ENCODE data around the gene ABHD4.
"Not testable (repeated sequence)": the region's sequence is repeated elsewhere in the genome, so short reads cannot be mapped to it uniquely, and the experiment has no call there.

Gene ABHD4

GRCh38 chr14:22561661-22562579 is 36.2 kb upstream of the ABHD4 start:
- peak; percentile 71 to 81 for DNase-seq

DNA sequence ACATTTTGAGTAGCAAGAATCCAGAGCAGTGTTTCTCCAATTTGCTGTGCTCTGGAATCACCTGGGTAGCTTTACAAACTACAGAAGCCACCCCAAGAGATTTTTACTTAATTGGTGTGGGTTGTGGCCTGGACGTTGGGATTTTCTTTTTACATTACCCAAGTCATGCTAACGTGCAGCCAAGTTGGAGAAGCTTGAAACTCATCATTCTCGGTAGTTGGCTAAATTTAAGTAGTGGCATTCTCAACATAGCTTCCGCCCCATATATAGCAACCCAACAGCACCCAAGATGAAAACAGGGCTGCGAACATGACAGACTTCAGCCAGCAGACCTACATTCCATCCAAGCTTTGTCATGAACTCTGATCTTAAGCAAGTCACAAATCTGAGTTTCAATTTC is 34.1 kb upstream of the ABHD4 start:
- no peak for DNase-seq

DNA sequence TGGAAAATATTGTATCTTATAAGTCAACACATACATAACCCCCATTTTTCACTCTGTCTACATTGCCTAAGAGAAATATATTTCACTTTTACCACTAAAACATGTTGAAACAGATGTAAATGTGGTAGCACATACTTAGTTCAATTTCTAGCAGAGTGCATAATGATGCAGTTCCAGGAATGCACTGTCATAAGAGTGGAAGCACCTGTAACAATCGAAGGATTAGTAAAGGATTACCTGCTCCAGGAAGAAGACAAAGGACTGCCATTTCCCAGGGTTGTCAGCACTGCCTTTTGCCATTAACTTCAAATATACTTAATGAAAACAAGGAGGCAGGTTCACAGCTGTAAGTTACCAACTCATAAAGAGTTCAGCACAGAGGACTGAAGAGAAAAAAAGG is 33.6 kb upstream of the ABHD4 start:
- no peak for DNase-seq

- DNase-seq, result no peak
Observed at GRCh38 chr14:22565391-22565945, 32.6 kb upstream of the ABHD4 start.

DNA sequence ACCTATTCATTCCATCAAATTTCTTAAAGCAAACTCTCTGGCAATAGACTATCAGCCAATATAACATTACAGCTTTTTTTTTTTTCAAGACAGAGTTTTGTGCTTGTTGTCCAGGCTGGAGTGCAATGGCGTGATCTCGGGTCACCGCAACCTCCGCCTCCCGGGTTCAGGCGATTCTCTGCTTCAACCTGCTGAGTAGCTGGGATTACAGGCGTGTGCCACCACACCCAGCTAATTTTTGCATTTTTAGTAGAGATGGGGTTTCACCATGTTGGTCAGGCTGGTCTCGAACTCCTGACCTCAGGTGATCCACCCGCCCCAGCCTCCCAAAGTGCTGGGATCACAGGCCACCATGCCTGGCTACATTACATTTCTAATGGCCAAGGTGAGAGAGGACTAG is 31.8 kb upstream of the ABHD4 start:
- DNase-seq, result not testable (repeated sequence)

DNA sequence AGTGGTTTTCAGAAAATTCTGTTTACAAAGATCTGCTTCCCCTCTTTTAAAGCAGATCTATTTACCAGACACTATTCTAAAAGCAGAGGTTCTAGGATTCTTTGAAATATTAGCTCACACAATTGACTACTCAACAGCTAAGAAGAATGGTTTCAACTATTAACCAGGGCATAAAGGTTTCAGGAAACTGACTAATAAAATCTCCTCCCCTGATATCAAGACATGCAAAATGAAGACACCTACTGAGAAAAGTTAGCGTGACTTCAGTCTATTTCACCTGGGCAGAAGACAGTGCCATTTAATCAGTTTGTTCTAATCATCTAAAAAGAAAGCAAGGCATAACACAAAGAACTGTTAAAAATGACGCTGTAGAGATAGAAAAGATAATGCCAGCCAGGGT is 31.3 kb upstream of the ABHD4 start:
- no peak for DNase-seq

GRCh38 chr14:22567437-22567836 is 30.7 kb upstream of the ABHD4 start:
- DNase-seq, result no peak

DNA sequence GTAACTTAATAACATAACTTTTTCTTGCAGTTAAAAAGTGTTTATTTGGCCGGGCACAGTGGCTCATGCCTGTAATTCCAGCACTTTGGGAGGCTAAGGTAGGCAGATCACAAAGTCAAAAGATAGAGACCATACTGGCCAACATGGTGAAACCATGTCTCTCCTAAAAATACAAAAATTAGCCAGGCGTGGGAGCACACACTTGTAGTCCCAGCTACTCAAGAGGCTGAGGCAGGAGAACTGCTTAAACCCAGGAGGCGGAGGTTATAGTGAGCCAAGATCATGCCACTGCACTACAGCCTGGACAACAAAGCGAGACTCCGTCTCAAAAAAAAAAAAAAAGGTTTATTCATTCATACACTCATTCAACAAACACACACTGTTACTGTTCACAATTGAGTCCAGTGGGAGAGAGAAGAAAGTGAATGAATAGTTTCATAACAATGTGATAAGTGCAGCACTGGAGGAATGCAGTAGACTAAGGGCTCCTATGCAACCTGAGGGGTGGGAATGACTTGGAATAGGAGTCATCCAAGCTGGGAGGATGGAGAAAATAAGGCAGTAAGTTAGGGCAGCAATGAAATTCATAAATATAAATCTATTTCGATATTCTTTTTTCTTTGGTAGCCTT is 28.9 kb upstream of the ABHD4 start:
- no peak for DNase-seq

DNA sequence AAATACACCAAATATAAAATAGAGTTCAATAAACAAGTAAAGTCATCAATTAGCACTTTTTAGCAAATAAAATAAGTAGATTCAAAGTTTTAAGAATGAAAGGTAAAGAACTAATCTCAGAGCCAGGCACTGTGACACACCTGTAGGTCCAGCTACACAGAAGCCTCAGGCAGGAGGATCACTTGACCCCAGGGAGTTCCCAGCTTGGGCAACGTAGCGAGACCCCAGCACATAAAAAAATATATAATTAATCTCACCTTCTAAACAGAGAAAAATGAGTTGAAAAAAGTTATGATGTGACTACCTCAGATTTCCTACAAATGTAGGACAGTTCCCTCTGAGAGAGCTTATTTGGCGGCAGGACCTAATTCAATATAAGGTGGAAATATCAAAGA is 28.4 kb upstream of the ABHD4 start:
- DNase-seq, result no peak

DNA sequence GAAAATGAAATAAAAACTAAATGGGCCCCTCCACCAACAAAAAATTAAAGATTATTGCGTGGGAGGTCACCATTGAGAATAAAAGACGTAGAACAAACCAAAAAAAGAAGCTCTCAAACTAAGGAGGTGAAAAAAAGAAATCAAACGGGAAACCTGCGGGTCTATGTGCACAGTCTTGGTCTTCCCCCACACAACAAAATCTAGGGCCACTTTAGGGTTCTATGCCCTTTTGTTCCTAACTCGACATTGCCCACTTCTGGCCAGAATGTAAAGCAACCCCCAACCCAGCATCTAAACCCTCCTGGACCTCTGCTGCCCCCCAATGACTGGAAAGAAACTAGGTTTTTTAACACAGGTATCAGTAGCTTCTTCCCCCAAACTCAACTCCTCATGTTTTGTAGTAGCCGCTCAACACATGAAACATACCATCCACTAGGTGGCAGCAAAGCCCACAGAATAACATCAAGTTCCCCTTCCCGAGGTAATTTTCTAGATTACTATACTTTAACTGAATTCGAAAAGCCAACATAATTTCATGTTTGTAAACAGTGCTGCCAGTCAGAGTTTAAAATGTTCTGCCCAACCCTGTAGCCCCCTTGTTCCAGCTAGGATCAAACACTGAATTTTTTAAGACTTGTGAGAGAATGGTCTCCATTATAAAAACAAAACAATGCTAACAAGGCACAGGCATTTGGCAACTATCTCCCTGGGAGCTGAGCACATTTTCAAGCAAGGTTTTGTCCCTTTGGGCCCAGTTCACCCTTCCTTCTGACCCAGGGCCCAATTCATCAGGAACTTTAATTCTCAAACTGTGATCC is 27.8 kb upstream of the ABHD4 start:
- DNase-seq, result peak; percentile 88 to 89

GRCh38 chr14:22572562-22573058 is 25.5 kb upstream of the ABHD4 start:
- DNase-seq, result no peak

DNA sequence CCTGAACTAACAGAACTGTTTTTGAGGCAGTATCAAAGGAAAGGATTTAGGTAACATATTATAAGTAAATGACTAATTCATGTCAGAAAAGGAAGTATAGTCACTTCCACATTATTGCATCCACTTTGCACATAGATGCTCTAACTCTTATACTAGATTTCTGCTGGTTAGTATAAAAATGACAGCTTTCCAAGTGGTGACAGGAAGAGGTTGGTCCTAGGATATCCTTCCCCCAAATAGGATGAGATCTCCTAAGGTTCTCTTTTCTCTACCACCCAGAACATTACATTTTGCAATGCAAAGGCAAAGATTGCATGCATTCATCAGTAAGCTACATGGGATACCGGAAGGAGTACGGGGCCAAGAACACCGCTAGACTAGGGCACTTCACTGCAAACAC is 24.3 kb upstream of the ABHD4 start:
- DNase-seq, result no peak

DNA sequence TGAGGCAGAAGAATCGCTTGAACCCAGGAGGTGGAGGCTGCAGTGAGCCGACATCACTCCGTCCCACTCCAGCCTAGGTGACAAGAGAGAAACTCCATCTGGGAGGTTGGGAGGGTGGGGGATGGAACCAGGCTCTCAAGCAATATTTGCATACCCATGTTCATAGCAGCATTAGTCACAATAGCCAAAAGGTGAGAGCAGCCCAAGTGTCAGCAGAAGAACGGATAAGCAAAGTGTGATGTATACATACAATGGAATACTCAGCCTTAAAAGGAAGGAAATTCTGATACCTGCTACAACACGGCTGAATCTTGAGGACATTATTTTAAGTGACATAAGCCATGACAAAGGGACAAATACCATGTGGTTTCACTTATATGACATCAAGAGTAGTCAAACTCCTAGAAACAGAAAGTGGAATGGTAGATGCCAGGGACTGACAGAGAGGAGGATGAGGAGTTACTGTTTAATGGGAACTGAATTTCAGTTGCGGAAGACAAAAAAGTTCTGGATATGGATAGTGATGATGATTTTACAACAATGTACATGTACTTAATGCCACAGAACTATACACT is 20.7 kb upstream of the ABHD4 start:
- no peak for DNase-seq

GRCh38 chr14:22579236-22579635 is 18.9 kb upstream of the ABHD4 start:
- no peak for DNase-seq

GRCh38 chr14:22579881-22580280 is 18.2 kb upstream of the ABHD4 start:
- DNase-seq, result no peak

GRCh38 chr14:22580625-22581024 is 17.5 kb upstream of the ABHD4 start:
- no peak for DNase-seq

GRCh38 chr14:22583994-22584393 is 14.1 kb upstream of the ABHD4 start:
- no peak for DNase-seq

DNA sequence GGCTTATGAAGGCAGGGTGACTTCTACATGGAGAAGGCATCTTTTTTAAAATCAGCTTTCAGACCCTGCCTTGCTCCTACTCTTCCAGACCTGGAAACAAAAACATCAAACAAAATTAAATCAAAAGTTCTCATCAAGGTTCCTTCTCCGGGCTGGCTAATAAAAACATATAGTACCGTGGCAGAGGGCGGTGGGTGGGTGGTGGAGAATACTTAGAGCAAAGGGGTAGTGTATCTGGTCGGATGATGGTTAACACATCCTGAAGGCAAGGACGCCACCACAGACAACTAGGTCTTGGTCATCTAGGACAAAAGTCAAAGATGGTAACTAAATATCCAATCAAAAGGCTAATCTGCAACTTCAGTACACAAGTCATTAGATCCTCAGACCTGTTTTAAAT is 10.9 kb upstream of the ABHD4 start:
- DNase-seq, result no peak

GRCh38 chr14:22587677-22588422 is 10.2 kb upstream of the ABHD4 start:
- DNase-seq, result not testable (repeated sequence)

- peak; percentile 26 to 56 for DNase-seq
Observed at GRCh38 chr14:22588526-22589095, 9.5 kb upstream of the ABHD4 start.

DNA sequence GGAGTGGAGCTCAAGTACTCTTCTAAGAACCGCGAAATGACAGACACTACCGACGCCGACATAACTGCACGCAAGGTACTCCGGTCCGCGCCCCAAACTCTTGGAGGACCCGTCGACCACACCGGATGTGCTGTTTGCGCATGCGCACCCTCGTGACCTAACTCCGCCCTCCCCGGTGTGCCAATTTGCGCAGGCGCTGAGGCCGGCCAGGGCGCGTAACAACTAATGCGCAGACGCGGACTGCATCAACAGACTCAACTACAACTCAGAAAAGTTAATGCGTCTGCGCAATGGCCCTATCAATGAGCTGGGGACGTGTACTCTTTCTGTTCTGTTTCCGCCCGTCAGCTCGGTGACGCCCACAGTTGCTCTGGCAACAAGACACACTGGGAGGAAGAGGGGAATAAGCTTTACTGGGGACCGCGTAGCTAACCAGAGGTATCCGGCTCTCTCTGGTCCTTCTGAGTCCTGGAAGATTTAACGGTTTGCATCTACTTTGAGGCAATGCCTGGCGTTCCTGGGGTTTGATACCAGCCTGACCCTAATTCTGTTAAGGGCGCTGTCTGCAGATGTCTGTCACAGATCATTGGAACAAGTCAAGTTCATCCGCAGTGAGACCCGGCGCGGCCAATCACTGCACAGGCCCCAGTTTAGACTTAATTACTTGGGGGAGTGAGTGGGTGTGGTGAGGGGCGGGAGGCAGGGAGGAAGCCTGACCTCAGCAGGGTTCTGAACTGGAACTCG is 8.8 kb upstream of the ABHD4 start, which contains the start of gene DAD1:
DAD1 (minus strand) TSS at position 129 of the 744 bp plus-strand sequence; CDS start at position 62, 67 bp downstream.
- DNase-seq, result peak; percentile 99 to 100

Measured in activated CD4-positive, alpha-beta T cell treated with anti-CD3 and anti-CD28 coated beads for 4 hours (primary cell).